ENCODE measurements around the gene STRIT1. TPM values are rescaled to one million over a fixed set of nuclear protein-coding genes. Genes with fewer than 3 reads are reported as not detected.

The STRIT1 gene
- polyA plus RNA-seq, 3 donors, result not detected

DNA sequence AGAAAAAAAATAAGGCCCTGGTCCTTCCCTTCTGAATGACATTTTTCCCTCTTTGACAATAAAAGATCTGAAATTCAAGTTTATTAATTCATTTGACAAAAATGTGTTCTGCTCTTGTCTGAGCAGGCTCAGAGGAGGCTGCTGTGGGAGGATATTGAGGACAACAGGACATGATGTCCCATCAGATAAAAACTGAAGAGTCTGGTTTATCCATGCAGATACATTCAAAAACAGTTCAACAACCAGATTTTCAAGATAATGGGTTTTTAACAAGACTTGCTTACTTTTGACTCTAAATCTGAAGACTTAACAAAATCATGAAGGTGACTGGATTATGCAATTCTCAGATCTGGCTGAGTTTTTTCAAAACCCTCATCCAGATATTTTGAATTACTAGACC lies 36.9 kb upstream of the STRIT1 start:
- H3K4me1 ChIP-seq (ENCODE audit: control insufficient read depth in 1 of 2, insufficient read depth in 2 of 2, low read length in 2 of 2), result no peaks in the 10 kb centered on the region
- Mint-ChIP-seq H3K36me3 (no peaks in the 10 kb centered on the region), H3K27me3 (ENCODE audit: low read depth in 3 of 3) (peaks cover 0 to 4% (median 2%) of the 10 kb centered on the region in 3 donors), H3K4me1 (peaks cover 16% of the 10 kb centered on the region), H3K4me3 (no peak overlapping the region), H3K9me3 (peaks cover 0 to 5% (median 0%) of the 10 kb centered on the region in 7 donors), H3K27ac (no peak overlapping the region)
- TF ChIP-seq, protein P1, sequence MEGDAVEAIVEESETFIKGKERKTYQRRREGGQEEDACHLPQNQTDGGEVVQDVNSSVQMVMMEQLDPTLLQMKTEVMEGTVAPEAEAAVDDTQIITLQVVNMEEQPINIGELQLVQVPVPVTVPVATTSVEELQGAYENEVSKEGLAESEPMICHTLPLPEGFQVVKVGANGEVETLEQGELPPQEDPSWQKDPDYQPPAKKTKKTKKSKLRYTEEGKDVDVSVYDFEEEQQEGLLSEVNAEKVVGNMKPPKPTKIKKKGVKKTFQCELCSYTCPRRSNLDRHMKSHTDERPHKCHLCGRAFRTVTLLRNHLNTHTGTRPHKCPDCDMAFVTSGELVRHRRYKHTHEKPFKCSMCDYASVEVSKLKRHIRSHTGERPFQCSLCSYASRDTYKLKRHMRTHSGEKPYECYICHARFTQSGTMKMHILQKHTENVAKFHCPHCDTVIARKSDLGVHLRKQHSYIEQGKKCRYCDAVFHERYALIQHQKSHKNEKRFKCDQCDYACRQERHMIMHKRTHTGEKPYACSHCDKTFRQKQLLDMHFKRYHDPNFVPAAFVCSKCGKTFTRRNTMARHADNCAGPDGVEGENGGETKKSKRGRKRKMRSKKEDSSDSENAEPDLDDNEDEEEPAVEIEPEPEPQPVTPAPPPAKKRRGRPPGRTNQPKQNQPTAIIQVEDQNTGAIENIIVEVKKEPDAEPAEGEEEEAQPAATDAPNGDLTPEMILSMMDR (IDR thresholded peaks at IDR 0.05), result no peak
- no peak overlapping the region for H2AFZ ChIP-seq (ENCODE audit: insufficient read depth, low read depth, low read length, poor library complexity, severe bottlenecking)
- no peaks in the 10 kb centered on the region for H3K9me3 ChIP-seq (replicated peaks in 1 of 2; ENCODE audit: control insufficient read depth in 1 of 2, insufficient read depth in 1 of 2, low read length in 2 of 2)
- no peak overlapping the region for H3K4me2 ChIP-seq (replicated peaks; ENCODE audit: extremely low read depth, low read length, poor library complexity, severe bottlenecking)
- intact Hi-C loops (cut with micrococcal nuclease), result no loop called here
- H3K9ac ChIP-seq (ENCODE audit: insufficient read depth, low read length, poor library complexity, severe bottlenecking), result no peak overlapping the region
- H3K4me3 ChIP-seq (replicated peaks in 1 of 3; ENCODE audit: low read depth in 2 of 3, low read length in 3 of 3), result no peak overlapping the region
- H3K27me3 ChIP-seq (ENCODE audit: control insufficient read depth in 2 of 2, insufficient read depth in 2 of 2, low read length in 2 of 2), result no peaks in the 10 kb centered on the region
- no peaks in the 10 kb centered on the region for H3K36me3 ChIP-seq (replicated peaks in 1 of 2; ENCODE audit: control insufficient read depth in 1 of 2, insufficient read depth in 2 of 2, low read length in 2 of 2)
- no peaks in the 10 kb centered on the region for H4K20me1 ChIP-seq (ENCODE audit: insufficient read depth, low read length)
- no peak for DNase-seq
- no peak overlapping the region for H3K27ac ChIP-seq (ENCODE audit: low read depth in 1 of 2, low read length in 2 of 2)
- H3K79me2 ChIP-seq (ENCODE audit: insufficient read depth, low read length), result no peaks in the 10 kb centered on the region

DNA sequence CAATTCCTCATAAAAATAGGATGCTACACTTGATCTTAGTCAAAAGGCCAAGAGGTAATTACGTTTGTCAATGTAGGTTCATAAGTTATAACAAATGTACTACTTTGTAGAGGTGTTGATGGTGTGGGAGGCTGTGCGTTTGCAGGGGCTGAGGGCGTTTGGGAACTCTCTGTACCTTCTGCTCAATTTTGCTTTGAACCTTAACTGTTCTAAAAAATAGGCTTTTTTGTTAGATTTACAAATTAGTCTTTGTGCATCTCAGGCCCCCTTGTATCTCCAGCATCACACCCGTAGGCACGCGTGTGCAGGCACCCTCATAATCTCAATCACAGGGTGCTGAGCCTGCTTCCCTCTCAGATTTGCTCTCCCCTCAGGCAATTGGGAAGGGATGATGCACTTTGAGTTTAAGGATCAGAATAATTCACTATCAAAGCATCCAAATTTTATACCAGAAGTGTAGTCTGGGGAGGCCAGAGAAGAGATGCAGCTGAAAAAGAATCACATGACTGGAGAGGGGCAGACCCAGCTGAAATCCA lies 36.1 kb upstream of the STRIT1 start:
- Mint-ChIP-seq H3K27me3 (ENCODE audit: low read depth in 3 of 3) (peaks cover 0 to 4% (median 4%) of the 10 kb centered on the region in 3 donors), H3K36me3 (no peaks in the 10 kb centered on the region), H3K4me3 (no peak overlapping the region), H3K9me3 (peaks cover 0 to 5% (median 0%) of the 10 kb centered on the region in 7 donors), H3K27ac (no peak overlapping the region), H3K4me1 (peaks cover 9% of the 10 kb centered on the region)
- Histone ChIP-seq H4K20me1 (ENCODE audit: insufficient read depth, low read length) (no peaks in the 10 kb centered on the region), H3K4me2 (replicated peaks; ENCODE audit: extremely low read depth, low read length, poor library complexity, severe bottlenecking) (no peak overlapping the region), H3K79me2 (ENCODE audit: insufficient read depth, low read length) (no peaks in the 10 kb centered on the region), H3K4me1 (ENCODE audit: control insufficient read depth in 1 of 2, insufficient read depth in 2 of 2, low read length in 2 of 2) (no peaks in the 10 kb centered on the region), H3K27me3 (ENCODE audit: control insufficient read depth in 2 of 2, insufficient read depth in 2 of 2, low read length in 2 of 2) (no peaks in the 10 kb centered on the region), H3K27ac (ENCODE audit: low read depth in 1 of 2, low read length in 2 of 2) (no peak overlapping the region), H3K36me3 (replicated peaks in 1 of 2; ENCODE audit: control insufficient read depth in 1 of 2, insufficient read depth in 2 of 2, low read length in 2 of 2) (no peaks in the 10 kb centered on the region), H3K4me3 (replicated peaks in 1 of 3; ENCODE audit: low read depth in 2 of 3, low read length in 3 of 3) (no peak overlapping the region), H3K9me3 (replicated peaks in 1 of 2; ENCODE audit: control insufficient read depth in 1 of 2, insufficient read depth in 1 of 2, low read length in 2 of 2) (no peaks in the 10 kb centered on the region), H3K9ac (ENCODE audit: insufficient read depth, low read length, poor library complexity, severe bottlenecking) (no peak overlapping the region), H2AFZ (ENCODE audit: insufficient read depth, low read depth, low read length, poor library complexity, severe bottlenecking) (no peak overlapping the region)
- intact Hi-C loops (cut with micrococcal nuclease), result loop anchor here in 1 of 2 donors (10.0 kb wide), 1 partner anchor 995 kb away; no protein-coding TSS in a partner anchor
- no peak for DNase-seq
- no CpG with 5 or more reads among the region's 6 CpGs for WGBS (ENCODE audit: insufficient coverage)
- TF ChIP-seq, protein P1 (IDR thresholded peaks at IDR 0.05), result no peak

Data from CD14-positive monocyte (primary cell).